ENCODE measurements around the gene STXBP5.

STXBP5 gene

DNA sequence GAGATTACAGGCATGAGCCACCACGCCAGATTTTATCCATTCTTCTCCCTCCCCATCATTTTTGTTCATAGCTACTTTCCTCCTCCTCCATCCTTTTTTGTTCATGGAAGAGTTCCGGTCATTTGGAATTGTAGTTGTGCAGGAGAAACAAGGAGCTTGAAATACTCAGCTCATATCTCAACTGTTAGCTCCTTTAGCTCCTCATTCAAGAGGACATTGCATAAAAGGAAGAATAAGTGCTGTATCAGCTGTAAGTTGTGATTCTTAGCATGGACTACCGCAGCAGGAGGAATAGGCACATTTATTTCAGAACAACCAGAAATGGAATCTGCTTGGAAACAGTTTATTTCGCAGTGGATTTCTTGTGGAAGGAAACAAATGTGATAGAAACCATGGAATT, 7.6 kb downstream of the STXBP5 start:
- no peak for DNase-seq

DNA sequence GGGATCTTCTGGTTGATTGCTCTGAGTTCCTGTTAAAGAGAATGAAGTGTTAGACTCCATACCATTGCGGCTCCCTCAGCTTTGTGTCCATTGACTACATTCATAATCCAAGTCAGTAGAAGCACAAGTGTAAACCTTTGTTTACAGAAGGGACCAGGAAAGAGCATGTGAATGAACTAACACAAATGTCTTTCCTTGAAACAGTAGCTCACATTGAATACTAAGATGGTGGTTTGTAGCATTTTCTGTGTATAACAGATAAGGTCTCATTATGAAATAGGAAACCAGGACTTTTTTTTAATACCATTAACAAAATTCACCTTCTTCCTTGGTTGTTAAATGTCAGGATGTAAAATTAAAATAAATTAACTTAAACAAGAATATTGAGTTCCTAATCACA, 8.4 kb downstream of the STXBP5 start:
- DNase-seq, result no peak

DNA sequence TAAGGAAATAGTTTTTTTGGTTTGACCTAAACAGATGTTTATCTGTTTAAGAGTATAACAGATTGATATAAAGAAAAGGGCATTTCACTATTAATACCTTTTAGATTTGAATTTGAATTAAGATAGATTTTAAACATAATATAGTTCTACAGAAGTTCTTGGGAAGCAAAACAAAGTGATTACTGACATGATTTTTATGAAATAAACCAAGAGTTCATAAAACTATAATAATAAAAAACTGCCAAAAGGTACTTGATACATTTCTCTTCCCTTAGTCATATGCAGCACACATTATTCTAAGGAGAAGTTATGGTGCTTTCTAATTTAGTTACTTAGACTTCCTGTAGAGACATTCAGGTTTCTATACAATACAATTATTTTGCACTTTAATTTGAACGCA, 9.6 kb downstream of the STXBP5 start:
- no peak for DNase-seq

DNA sequence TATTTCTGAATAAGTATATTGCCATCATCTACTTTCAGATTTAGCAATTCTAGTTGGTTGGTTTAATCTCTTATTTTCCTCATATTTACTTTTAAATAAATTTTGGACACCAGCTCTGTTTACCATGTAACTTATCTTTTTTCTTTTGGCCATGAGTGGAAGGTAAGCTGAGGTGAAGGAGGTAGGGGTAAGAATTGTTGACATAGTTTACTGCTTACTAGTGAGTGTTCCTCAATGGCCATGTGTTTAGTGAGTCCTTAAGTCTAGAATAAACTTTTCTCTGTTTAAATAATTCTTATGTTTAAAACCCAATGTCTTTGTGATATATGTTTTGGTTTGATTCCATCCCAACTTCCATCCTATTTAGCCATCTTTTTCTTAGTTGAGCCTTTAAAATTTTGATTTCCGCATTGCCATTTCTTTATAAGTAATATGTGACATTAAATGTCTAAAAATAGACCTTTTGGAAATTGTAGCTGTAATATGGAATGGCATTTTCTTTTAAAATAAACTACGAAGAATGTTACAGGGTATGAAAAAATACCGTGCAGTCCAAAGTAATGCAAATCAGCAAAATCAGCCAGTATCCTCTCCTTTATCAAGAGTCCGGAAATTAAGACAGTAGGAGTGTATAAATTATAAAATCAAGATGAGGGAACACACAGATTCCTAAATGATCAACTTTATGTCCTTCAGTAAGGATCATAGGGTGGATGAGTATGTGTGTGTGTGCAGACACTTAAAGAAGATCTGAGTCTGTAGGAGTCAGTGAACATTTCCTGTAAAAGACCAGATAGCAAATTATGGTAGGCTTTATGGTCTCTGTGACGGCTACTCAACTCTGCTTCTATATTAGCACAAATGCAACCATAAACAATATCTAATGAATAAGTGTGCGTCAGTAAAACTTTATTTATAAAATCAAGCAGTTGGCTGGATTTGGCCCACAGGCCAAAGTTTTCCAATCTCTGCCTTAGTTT, 10.3 kb downstream of the STXBP5 start:
- DNase-seq, result no peak

DNA sequence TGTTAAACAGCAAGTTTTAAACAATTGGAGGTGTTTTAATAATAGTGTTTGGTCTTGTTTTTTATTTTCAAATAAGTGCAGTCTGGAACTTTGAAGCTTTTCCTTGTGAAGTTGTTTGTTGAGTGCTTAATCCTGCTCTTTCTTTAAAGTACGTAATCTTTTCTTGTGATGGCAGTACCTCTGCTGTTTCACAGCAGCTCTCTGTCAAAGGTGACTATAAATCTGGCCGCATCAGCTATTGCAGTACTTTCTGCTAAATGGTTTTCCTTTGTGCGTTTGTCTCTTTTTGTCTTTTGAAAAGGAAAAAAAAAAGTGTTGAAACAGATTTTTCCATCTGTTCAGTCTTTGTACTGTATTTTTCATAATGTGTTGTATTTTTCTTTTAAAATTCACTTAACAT, 12.7 kb downstream of the STXBP5 start:
- DNase-seq, result no peak

DNA sequence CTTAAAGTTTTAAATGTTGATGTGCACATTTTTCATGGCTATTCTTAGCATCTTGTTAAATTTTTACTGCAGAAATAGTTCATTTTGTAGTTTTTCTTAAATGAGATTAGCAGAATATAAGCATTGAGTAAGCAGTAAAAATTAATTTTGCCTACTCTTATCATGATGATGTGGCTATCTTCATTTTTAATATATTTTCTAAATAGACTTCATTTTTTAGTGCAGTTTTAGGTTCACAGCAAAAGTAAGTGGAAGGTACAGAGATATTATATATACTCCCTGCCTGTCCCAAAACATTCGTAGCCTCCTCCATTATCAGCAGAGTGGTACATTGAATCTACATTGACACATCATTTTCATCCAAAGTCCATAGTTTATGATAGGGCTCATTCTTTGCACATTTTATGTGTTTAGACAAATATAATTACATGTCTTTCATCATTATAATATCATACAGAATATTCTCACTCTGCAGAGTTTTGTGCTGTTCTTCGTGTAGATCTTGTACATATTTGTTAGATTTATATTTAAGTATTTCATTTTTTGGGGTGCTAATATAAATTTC, 13.7 kb downstream of the STXBP5 start:
- DNase-seq, result no peak

DNA sequence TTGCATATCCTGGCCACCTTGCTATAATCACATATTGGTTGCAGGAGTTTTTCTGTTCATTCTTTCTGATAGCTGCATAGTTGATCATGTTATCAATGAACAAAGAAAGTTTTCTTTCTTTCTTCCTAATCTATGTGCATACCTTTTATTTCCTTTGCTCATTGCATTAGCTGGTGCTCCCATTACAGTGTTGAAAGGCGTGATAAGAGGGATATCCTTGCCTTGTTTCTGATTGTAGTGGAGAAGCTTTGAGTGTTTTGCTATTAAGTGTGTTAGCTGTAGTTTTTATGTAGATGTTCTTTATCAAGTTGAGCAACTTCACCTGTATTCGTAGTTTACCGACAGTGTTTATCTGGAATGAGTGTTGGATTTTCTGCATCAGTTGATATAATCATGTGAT, 14.6 kb downstream of the STXBP5 start:
- DNase-seq, result no peak

DNA sequence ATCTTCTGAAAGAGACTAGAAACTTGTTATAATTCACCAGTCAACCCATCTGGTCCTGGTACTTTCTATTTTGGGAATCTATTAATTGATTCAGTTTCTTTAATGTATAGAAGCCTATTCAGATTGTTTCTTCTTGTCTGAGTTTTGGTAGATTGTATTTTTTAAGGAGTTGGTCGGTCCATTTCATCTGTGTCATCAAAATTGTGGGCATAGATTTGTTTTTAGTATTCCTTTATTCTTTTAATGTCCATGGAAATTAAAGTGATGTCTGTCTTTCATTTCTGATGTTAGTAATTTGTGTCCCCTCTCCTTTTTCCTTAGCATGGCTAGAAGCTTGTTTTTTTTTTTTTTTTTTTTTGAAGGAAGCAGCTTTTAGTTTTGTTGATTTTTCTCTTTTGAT, 15.2 kb downstream of the STXBP5 start:
- no peak for DNase-seq

DNA sequence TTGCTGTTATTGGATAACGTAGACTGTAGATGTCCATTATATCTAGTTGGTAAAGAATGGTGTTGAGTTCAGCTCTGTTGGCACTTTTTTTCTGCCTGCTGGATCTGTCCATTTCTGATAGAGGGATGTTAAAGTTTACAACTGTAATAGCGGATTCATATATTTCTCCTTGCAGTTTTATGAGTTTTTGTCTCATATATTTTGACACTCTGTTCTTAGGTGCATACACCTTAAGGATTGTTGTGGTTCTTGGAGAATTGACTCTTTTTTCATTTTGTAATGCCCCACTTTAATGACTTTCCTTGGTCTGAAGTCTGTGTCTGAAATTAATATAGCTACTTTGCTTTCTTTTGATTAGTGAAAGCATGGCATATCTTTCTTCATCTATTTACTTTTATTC, 16.1 kb downstream of the STXBP5 start:
- no peak for DNase-seq

DNA sequence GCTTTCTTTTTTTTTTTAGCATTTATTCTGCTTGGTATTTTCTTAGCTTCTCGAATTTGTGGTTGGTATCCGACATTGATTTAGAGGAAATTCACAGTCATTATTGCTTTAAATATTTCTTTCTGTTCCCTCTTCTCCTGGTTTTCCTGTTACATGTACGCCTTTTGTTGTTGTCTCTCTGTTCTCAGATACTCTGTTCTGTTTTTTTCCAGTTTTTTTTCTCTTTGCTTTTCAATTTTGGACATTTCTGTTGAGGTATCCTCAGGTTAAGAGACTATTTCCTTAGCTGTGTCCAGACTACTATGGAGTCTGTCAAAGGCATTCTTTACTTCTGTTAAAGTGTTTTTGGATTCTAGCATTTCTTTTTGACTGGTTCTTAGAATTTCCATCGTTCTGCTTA, 17.5 kb downstream of the STXBP5 start:
- no peak for DNase-seq

DNA sequence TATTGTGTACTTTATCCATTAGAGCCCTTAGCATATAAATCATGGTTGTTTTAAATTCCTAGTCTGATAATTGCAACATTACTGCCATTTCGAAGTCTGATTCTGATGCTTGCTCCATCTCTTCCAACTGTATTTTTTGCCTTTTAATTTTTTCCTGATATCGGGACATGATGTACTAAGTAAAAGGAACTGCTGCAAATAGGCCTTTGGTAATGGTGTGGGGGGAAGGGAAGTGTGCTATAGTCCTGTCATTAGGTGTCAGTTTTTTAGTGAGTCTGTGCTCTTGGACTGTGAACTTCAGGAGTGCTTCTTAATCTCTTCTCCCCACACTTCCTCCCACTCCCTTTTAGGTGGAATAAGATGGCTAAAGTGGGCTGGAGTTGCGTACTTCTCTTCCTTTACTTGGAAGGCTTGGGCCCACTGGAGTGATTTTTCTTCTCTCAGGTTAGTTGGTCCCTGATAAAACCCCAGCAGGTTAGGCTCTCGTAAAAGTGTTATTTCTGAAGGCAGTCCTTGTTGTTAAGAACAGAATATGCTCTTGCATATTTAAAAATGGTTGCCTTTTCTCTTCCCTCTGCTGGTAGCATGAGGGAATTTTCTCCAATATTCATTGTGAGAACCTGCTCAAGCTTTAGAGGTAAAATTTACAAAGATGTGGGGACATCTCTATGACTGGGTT, 18.1 kb downstream of the STXBP5 start:
- no peak for DNase-seq

DNA sequence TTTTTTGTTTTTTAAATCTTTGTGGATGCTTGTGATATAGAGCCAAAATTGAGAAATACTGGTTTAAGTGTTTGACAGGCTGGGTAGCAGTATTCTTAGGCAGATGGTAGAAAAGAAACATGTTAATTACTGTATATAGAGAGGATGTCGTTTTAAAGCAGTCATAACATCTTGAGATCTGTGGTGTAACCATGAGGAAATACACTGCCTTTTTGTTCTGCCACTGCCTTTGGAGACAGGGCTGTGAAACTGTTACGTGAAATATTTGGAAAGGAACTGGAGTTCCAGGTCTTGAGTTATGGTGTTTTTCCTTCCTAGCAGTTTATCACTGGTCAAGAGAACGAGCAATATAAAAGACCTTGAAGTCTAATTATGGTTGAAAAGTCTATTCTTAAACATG, 19.5 kb downstream of the STXBP5 start:
- DNase-seq, result no peak

DNA sequence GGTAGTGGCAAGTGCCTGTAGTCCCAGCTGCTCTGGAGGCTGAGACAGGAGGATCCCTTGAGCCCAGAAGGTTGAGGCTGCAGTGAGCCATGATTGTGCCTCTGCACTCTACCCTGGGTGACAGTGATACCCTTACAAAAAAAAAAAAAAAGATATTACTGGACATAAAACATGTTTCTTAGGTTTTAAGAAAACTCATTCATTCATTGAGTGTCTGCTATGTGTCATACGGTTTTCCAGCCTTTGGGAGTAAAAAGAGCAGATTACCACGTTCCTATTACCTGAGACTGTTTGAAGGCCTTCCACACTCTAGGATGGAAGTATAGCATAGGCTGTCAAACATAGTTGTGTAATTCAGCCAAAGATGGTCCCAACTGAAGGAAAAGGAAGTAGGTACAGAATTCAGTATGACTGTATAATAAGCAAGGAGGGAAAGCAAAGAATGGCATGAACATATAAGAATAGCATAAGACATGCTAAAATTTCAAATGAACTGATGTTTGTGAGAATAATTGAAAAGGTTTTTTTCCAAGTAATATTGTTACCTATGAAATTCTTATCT, 22.0 kb downstream of the STXBP5 start:
- DNase-seq, result no peak

DNA sequence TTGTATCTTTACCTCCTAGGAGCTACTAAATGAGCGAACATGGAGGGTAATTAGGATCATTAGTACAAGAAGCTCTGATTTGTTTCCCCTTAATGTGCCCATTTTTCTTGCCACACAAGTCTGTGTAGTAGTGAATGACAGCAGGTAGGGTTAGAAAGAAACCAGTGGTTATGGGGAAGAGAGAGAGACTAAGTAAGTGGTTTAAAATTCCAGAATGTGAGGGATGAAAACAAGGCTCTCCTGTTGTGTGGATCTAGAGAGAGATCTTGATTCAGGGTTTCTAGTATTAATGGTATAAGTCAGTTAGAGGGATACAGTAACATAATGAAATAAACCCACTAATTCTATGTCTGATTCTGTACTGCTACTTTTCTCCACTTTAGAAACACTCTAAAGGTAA, 22.7 kb downstream of the STXBP5 start:
- DNase-seq, result no peak

DNA sequence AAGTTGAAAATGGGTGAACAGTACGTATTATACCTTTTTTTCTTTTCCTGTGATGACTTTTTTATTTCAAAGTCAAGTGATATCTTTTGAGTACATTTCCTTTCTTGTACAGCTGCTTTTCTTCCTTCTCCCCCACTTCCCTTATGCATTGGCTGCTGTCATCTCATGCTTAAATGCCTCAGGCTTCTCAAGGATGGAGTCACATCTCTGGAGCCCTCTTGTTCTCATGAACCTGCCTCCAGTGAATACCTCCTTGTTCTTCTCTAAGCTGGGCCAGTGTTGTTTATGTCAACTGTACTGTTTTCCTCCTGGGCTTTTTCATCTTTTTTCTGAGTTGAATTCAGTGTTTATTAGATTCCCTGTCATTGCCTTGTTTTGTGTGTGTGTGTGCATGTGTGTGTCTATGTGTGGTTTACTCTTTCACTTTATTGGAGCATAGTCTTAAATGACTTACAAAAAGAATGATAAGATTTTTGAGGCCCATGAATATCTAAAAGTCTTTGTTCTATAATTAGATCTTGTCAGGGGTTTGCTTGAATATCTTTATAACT, 23.6 kb downstream of the STXBP5 start:
- DNase-seq, result no peak

DNA sequence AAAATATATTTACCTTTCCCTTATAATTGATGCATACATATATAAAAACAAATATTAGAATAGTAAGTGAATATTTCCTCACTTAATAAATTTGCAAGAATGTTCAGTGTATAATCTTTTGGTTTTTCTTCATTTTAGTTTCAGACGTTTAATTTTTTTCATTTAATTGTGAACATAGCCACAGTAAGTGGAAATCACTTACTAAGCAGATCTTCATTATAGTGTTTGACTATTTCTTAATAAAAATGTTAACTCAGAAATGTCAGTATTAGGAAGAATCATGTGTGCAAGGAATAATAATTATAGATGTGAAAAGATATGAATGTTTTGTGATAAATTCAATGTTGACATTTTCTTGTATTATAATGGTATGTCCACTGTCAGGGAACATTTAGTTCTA, 27.4 kb downstream of the STXBP5 start:
- DNase-seq, result no peak

DNA sequence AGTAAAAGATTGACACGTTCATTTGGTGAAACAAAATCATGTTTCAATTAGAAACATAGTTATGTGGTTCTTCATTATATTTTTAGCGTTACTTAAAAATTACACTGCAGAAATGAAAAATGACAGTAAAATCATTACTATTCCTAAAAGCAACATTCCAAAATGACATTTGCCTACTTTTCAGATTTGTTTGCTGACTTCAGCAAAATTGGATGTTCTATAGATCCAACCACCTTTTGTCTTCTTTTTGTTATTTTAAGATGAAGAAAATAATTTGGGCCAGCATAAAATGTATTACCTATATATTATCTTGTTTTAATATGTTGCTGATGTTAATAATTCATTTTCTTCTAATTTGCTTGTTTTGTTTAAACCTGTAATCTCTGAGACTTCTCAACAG, 30.5 kb downstream of the STXBP5 start:
- DNase-seq, result no peak

DNA sequence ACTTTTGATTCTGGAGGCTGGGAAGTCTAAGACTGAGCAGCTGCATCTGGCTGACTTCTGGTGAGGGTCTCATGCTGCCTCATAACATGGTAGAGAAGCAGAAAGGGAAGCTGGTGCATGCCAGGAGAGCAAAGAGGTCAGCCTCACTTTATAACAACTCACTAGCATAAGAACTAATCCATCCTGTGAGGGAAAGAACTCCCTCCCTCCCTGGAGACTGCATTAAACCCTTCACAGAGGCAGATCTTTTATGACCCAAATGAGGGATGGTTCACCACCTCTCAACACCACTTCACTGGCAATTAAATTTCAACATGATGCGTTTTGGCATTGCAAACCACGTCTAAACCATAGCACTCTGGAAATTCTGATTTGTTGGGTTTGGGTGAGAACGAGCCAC, 33.9 kb downstream of the STXBP5 start:
- DNase-seq, result no peak

DNA sequence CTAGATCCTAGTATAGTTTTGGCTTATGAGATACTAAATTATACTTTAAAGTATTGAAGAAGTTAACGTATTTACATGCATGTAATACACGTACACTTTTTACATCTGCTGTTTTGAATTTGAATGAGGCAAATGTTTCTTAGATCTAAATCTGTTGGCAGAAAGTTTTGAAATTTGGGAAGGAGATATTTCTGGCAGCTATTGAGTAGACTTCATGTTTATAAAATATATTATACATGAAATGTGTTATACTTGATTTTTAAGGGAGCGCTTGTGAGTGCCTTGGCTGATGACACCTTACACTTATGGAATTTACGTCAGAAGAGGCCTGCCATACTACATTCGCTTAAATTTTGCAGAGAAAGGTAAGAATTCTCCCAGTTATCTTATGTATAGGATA, 34.7 kb downstream of the STXBP5 start:
- DNase-seq, result no peak

DNA sequence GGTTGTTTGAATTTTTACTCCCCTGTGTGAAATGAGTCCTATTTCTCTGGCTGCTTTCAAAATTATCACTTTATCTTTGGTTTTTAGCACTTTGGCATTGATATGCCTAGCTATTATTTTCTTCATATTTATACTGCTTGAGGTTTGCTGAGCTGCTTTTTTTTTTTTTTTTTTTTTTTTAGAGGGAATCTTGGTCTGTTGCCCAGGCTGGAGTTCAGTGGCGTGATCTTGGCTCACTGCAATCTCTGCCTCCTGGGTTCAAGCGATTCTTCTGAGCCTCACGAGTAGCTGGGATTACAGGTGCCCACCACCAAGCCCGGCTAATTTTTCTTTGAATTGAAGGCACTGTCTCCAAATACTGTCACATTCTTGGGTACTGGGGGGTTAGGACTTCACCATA, 40.6 kb downstream of the STXBP5 start:
- DNase-seq, result no peak

DNA sequence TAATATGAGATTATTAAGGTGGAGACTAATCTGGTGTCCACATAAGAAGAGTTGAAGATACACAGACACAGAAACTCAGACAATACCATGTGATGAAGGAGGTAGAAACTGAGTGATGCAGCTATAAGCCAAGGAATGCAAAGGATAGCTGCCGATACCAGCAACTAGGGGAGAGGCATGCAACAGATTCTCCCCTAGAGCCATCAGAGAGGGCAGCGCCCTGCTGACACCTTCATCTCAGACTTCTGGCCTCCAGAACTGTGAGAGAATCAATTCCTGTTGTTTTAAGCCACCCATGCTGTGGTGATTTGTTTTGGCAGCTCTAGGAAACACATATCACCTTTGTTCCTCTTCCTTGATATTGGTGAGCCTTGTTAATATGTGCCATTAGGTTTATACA, 41.5 kb downstream of the STXBP5 start:
- DNase-seq, result no peak

DNA sequence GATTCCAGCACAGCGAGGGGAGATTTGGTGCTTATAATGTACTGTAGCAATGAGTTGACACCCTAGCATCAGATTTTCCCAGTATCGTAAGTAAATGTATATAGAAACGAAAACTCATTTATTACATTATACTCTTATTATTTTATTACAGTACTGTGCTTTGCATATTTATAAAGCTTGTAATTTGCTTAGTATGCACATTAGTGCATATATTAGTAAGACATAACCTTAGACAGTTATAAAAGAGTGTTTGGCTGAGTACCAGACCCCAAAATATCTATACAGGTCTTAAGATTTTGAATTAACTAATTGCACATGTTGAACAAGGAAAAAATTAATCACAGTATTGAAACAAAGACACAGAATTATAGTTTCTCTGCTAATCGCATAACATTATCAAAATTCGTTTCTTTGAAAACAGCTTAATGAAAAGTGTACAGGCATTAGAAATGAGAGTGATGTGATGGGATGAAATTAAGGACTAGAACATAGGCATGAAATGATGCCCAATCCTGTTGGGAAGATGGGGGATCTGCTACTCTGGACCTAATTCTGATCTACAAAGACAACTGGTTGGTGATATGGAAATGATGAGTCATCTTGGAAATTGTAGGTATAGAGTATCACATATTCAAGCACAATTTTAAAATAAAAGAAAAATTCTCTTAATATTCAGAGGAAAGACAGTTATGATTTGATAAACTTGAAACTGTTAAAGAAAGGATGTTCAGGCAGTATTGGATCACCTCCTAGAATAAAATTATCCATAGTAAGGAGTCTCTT, 42.8 kb downstream of the STXBP5 start:
- no peak for DNase-seq

DNA sequence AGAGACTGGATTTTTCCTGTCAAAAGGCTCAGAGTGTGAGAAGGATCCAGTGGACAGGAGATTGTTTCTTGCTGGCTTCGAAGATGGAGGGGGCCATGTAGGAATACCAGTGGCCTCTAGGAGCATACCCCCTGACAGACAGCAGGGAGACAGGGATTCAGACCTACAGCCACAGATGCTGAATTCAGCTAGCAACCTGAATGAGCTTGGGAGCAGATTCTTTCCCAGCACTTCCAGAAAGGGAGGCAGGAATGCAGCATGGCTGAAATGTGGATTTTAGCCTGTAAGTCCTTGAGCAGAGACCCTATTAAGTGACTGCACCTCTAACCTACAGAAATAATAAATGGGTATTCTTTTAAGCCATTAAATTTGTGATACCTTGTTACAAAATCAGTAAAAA, 44.6 kb downstream of the STXBP5 start:
- no peak for DNase-seq
